GM19372 (cell line): Measurements from ENCODE around the gene BANF2.
"Not testable (repeated sequence)": the region's sequence is repeated elsewhere in the genome, so short reads cannot be mapped to it uniquely, and the experiment has no call there.

ENCODE experiments used
- ATAC-seq: cut with Tn5 transposase; IDR thresholded peaks from one replicate; pipeline ENCODE4 v1.9.1; 2021; ENCODE audit warnings: mild to moderate bottlenecking, low read depth, moderate library complexity; ENCODE audit not compliant: unreplicated experiment

Gene BANF2

DNA sequence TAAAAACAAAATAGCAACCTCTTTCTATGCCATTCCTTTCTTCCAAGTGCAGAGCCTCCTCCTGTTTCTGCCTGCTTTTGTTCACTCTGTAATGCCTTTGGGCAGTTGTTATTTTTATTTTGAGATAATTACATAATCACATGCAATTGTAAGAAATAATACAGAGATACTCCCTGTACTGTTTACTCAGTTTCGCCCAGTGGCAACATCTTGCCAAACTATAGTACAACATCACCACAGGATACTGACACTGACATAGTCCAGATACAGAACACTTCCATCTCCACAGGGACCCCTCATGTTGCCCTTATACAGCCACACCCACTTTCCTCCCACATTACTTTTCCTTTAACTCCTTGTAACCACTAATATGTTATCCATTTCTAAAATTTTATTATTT is 59.7 kb downstream of the BANF2 start:
- no peak for ATAC-seq

- ATAC-seq = no peak
These were observed 61.8 kb downstream of the BANF2 start for GRCh38 chr20:17761604-17762003.

- ATAC-seq = no peak
These were observed 62.6 kb downstream of the BANF2 start for GRCh38 chr20:17762243-17762872.

DNA sequence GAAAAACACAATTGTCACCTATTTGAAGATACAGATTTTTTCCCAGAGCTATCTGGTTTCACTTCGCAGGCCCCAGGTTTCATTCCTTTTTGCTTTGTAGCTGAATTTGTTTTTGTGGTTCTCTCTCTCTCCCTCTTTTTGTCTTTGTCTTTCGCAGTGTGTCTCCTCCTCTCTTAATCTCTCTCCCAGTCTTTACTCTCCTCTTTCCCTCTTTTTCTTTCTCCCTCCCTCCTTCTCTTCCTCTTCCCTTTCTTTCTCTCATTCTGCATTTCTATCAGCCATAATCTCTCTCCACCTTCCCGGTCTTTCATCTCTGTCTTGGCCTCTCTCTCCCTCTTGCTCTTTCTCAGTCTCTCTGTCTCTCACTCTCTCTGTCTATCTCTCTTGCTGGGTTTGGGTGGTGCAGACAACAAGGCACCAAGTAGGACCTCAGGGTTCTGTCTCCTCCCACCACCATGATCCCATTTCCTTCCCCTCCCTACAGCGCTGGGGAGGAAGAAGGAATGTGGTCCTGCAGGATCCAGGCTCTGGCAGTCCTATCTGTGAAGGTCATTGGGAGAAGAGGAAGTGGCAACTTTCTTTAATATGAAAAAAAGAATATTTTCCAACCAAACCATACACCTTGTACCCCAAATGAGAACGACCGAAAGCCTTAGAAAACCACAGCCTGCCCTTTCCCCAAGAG is 63.2 kb downstream of the BANF2 start:
- ATAC-seq = no peak

DNA sequence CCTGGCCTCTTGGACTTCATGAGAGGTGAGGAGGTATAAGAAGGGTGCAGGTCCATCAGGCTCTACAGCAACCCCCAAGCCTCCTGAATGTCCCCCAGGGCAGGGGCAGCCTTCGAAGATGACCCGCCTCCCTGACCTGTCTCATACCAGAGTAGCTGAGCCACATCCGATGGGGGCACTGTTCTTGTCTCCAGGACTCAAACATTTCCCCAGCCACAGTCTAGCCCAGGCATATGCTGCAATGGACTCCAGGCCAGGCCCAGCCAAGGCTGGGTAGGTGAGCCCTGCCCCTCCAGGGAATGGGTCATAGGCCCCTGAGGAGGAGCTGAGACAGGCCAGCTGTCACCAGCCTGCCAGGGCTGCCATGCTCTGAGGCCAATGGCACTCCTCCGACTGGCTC is 65.3 kb downstream of the BANF2 start:
- no peak for ATAC-seq

GRCh38 chr20:17765584-17765983 is 65.8 kb downstream of the BANF2 start:
- no peak for ATAC-seq

- no peak for ATAC-seq
These were observed 66.5 kb downstream of the BANF2 start for GRCh38 chr20:17766226-17766625.

GRCh38 chr20:17767624-17768023 is 67.9 kb downstream of the BANF2 start:
- ATAC-seq = no peak

DNA sequence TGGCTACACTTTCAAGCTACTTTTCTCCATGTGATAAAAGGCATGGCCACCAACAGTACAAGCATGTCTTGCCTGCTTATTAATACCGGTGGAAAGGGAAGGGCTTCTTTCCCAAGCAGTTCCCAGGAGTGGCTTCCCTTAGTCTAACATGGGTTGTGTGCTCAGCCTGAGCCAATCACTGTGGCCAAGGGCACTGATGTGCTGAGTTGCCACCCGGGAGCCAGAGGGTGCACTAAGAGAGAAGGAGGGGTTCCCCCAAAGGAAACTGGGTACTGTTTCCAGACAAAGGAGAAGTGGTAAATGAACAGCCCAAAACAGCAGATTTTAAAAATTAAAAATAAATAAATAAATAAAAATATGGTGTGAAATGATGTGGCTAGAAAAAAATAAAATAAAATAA is 68.5 kb downstream of the BANF2 start:
- ATAC-seq = no peak

DNA sequence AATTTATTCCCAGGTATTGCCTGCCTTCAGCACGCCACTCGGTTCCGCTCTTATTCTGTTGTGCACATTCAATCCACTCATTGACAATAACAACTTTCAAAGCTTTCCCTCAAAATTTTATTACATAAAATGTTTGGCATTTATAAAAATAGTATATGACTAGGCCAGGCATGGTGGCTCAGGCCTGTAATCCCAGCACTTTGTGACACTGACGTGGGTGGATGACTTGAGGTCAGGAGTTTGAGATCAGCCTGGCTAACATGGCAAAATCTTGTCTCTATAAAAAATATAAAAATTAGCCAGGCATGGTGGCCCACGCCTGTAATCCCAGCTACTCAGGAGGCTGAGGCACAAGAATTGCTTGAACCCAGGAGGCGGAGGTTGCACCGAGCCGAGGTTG is 70.0 kb downstream of the BANF2 start:
- ATAC-seq = not testable (repeated sequence)

DNA sequence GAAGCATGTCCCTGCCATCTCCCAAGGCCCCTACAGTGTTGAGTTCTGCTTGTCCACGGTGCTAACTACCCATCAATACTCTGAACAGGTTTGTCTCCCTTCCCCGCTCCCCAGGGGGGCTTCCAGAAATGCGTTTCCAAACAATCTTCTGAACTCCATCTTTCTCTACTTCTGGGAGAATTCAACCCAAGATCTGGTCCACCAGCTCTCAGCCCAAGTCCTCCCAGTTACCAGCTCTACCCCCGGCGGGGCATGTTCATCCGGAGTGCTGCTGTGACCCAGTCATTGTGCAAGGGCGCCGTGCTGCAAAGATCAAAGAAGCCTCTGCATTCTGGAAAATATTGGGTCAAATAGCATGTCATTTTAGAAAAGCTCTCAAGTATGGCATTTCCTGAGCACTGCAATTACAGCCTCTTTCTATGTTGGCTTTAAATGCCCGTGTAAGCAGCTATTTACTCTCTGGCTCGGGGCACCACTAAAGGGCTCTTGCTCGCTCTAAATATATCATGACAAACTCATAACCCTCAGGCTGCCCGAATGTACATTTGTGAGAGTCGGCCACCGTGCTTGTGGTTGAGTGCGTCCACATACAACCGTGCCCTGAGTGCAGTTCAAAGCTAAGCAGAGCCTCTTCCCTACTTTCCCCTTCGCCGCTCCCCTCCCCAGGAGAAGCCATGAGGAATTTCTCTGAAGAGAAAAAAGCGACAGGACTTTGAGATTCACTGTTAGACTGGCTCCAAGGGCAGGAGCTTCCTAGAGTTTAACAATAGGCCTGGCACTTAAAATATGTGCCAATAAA is 71.6 kb downstream of the BANF2 start:
- ATAC-seq = no peak

DNA sequence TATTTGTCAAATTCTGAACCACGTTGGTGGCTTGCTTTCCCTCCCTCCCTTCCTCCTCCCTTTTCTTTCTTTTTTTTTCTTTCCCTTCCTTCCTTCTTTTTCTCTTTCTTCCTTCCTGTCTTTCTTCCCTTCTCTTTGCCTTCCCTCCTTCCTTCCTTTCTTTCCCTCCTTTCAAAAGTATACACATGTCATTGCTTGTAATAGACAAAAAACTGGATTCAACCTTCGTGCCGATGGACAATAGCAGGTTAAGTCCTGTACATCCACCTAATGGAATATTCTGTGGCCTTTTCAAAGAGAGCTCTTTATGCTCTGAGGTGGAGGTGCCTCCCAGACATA is 72.2 kb downstream of the BANF2 start:
- no peak for ATAC-seq

DNA sequence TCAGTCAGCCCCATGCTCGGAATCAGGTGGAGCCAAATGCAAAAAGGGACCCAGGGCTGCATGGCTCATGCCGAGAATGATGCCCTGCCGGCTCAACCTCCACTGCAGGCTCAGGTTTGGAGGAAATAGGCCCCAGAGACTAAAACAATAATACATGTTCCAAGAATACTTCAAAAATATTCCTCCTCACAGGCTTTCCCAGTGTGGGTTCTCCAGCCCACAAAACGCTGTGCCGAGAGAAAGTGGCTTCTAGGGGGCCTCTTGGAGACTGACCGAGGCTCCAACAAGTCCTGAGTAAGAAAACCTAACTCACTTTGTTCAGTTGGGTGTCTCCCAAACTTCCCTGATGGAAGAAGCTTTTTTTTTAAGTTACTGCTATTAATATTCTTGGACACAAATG is 73.9 kb downstream of the BANF2 start:
- no peak for ATAC-seq

DNA sequence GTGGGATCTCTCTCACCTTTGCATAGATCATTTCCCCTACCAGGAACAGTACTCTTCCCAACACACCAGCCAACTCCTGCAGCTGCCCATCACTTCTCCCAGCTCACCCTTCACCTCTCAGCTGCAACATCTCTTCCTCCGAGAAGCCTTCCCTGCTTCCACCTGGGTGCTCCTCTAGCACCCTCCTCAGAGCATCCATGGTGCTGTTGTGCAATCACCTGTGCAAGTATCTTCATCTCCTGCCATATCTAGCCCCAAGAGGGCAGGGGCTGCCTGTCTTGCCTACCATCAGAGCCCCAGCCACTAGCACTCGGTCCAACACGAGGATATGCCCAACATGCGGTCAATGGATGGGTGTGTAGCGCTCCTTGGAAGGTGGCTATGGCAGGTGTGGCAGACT is 75.8 kb downstream of the BANF2 start:
- no peak for ATAC-seq

DNA sequence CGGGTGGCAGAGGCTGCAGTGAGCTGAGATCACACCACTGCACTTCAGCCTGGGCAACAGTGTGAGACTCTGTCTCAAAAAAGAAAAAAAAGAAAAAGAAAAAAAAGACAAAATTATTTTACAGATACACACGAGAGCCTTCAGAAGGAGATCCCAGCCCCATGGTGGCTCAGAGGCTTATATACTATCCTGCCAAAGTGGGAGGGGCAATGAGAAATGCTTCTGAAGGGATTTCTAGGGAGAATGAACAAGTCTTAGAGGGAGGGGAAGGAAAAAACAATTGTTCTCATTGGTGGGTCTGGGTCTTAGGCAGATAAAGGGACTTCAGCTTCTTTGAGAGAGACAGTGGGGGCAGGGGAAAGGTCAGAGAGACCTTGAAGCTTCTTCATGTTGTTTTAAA is 76.8 kb downstream of the BANF2 start:
- no peak for ATAC-seq

- not testable (repeated sequence) for ATAC-seq
These were observed 79.2 kb downstream of the BANF2 start for GRCh38 chr20:17779011-17779410.

- no peak for ATAC-seq
These were observed 83.0 kb downstream of the BANF2 start for GRCh38 chr20:17782768-17783167.

DNA sequence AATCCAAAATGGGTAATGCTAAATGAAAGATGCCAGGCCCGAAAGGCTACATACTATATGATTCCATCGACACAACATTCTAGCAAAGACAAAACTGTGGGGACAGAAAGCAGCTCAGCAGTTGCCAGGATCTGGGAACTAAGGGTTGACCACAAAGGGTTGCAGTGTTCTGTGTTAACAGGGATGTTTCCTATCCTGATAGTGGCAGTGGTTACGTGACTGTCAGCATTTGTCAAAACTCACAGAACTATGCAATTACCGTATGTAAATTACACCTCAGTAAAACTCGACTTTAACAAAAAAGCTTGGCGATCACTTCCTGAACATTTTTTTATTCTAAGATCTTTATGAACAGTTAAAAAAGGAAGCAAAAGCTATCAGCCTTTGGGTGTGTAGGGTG is 83.9 kb downstream of the BANF2 start:
- ATAC-seq = no peak

DNA sequence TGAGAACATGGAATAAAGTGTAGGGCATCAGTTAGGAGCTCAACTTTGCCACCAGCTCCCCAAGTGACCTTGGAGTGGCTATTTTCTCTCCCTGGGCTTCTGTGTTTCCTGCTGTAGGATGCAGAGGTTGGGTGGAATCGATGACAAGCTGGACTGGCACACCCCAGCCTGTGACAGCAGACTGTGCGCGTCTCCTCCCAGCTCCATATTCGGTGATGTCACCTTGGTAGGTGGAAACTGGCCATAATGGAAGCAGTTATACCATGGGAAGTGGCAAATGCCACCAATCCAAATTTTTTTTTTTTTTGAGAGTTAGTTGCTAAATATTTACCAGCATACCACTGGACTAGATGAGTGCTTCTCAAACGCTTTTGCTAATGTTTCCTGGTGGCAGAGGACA is 85.2 kb downstream of the BANF2 start:
- no peak for ATAC-seq
